OCI-LY1 (cell line): ENCODE measurements around the gene HOXC10.

Experiments
- H2AFZ ChIP-seq: fragments of 200-600 bp; sonication (generic), shearing (Covaris generic); 2 replicates; pipeline ENCODE4 v1.6.0; 2014; ENCODE audit warnings: antibody characterized with exemption, mild to moderate bottlenecking, low read length
- H3F3A ChIP-seq: fragments of 200-600 bp; sonication (generic), shearing (Covaris generic); 2 replicates; pipeline ENCODE4 v1.6.0; 2014; ENCODE audit warnings: mild to moderate bottlenecking, antibody characterized with exemption, low read length, moderate library complexity; ENCODE audit not compliant: insufficient read depth
- H3K27ac ChIP-seq: fragments of 200-600 bp; sonication (generic); 2 replicates; pipeline ENCODE4 v1.5.1; 2014; ENCODE audit warnings: low read length, mixed run types, mild to moderate bottlenecking, low read depth; ENCODE audit not compliant: poor library complexity, severe bottlenecking
- H3K27me3 ChIP-seq: fragments of 200-600 bp; sonication (generic); 2 replicates; pipeline ENCODE4 v1.6.0; 2014; ENCODE audit warnings: antibody characterized with exemption, mild to moderate bottlenecking, low read length, moderate library complexity; ENCODE audit not compliant: insufficient read depth
- H3K36me3 ChIP-seq: fragments of 200-600 bp; sonication (generic); 2 replicates; pipeline ENCODE4 v1.6.1; 2014; ENCODE audit warnings: mild to moderate bottlenecking, antibody characterized with exemption, low read length, moderate library complexity, mixed read lengths; ENCODE audit not compliant: insufficient read depth
- H3K4me1 ChIP-seq: fragments of 200-600 bp; sonication (generic); 2 replicates; pipeline ENCODE4 v1.5.1; 2014; ENCODE audit warnings: mild to moderate bottlenecking, low read length, moderate library complexity; ENCODE audit not compliant: insufficient read depth, severe bottlenecking
- H3K4me2 ChIP-seq: fragments of 200-600 bp; sonication (generic), shearing (Covaris generic); 2 replicates; pipeline ENCODE4 v1.6.1; 2014; ENCODE audit warnings: low read length
- H3K4me3 ChIP-seq: fragments of 200-600 bp; sonication (generic); 2 replicates; pipeline ENCODE4 v1.5.1; 2014; ENCODE audit warnings: low read length, low read depth, mild to moderate bottlenecking, mixed read lengths; ENCODE audit not compliant: poor library complexity, severe bottlenecking
- H3K79me2 ChIP-seq: fragments of 200-600 bp; shearing (Covaris generic); 2 replicates; pipeline ENCODE4 v1.6.1; 2016; ENCODE audit warnings: mixed run types, low read length, mixed read lengths; ENCODE audit not compliant: insufficient read depth
- H3K9ac ChIP-seq: fragments of 200-600 bp; sonication (generic), shearing (Covaris generic); 2 replicates; pipeline ENCODE4 v1.6.1; 2014; ENCODE audit warnings: mild to moderate bottlenecking, low read length, mixed read lengths
- H3K9me2 ChIP-seq: fragments of 200-600 bp; sonication (generic), shearing (Covaris generic); 2 replicates; pipeline ENCODE4 v1.6.1; 2014; ENCODE audit warnings: low read depth, mild to moderate bottlenecking, low read length, mixed read lengths
- H3K9me3 ChIP-seq: fragments of 200-600 bp; shearing (Covaris generic); 2 replicates; pipeline ENCODE4 v1.6.1; 2014; ENCODE audit warnings: low read length, mixed read lengths
- H4K20me1 ChIP-seq: fragments of 200-600 bp; sonication (generic), shearing (Covaris generic); 2 replicates; pipeline ENCODE4 v1.6.0; 2016; ENCODE audit warnings: mild to moderate bottlenecking, low read length; ENCODE audit not compliant: insufficient read depth
- EZH2 ChIP-seq: fragments of 200-600 bp; sonication (generic), shearing (Covaris generic); IDR thresholded peaks from 2 replicates; pipeline ENCODE4 v1.8.0; 2017; ENCODE audit warnings: borderline replicate concordance, mixed run types, mild to moderate bottlenecking, antibody characterized with exemption, low read length, moderate library complexity, mixed read lengths
- TF ChIP-seq, protein P1 (sequence below): fragments of 200-600 bp; sonication (generic), shearing (Covaris generic); IDR thresholded peaks from 2 replicates; pipeline ENCODE4 v1.5.1; 2017; ENCODE audit warnings: mild to moderate bottlenecking, antibody characterized with exemption, low read length, moderate library complexity, mixed read lengths

HOXC10 gene

DNA sequence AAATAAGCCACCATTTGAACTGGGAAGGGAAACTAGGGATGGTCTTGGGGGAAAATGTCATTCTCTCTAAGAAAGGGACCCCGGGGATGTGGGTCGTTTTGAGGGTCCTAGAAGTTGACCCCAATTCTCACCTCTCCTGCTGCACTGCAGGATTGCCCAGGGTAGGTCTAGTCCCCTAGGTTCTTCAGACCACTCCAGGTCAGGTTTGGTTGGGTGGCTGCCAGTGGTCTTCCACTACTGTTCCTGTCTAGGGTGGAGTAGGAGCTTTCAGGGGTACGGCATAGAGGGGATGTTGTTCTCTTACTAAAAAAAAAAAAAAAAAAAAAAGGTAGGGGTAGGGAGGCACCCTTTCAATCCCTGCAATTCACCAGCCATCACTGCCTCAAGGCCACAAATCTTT, 31.1 kb downstream of the HOXC10 start:
- no peaks in the 10 kb centered on the region for H3K79me2 ChIP-seq
- H3K9ac ChIP-seq = no peak overlapping the region
- H3K4me3 ChIP-seq = no peak overlapping the region
- peaks cover 6% of the 10 kb centered on the region; the same call in 1 of the 2 replicates for H3K27me3 ChIP-seq
- no peaks in the 10 kb centered on the region for H3K9me3 ChIP-seq
- no peaks in the 10 kb centered on the region for H3K9me2 ChIP-seq
- H2AFZ ChIP-seq = no peak overlapping the region
- H4K20me1 ChIP-seq = no peaks in the 10 kb centered on the region
- peaks cover 22% of the 10 kb centered on the region for H3K4me1 ChIP-seq
- no peak overlapping the region for H3K4me2 ChIP-seq
- no peaks in the 10 kb centered on the region for H3F3A ChIP-seq
- no peak for TF ChIP-seq EZH2
- TF ChIP-seq, protein P1, sequence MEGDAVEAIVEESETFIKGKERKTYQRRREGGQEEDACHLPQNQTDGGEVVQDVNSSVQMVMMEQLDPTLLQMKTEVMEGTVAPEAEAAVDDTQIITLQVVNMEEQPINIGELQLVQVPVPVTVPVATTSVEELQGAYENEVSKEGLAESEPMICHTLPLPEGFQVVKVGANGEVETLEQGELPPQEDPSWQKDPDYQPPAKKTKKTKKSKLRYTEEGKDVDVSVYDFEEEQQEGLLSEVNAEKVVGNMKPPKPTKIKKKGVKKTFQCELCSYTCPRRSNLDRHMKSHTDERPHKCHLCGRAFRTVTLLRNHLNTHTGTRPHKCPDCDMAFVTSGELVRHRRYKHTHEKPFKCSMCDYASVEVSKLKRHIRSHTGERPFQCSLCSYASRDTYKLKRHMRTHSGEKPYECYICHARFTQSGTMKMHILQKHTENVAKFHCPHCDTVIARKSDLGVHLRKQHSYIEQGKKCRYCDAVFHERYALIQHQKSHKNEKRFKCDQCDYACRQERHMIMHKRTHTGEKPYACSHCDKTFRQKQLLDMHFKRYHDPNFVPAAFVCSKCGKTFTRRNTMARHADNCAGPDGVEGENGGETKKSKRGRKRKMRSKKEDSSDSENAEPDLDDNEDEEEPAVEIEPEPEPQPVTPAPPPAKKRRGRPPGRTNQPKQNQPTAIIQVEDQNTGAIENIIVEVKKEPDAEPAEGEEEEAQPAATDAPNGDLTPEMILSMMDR = no peak
- no peaks in the 10 kb centered on the region for H3K36me3 ChIP-seq
- H3K27ac ChIP-seq = no peak overlapping the region

DNA sequence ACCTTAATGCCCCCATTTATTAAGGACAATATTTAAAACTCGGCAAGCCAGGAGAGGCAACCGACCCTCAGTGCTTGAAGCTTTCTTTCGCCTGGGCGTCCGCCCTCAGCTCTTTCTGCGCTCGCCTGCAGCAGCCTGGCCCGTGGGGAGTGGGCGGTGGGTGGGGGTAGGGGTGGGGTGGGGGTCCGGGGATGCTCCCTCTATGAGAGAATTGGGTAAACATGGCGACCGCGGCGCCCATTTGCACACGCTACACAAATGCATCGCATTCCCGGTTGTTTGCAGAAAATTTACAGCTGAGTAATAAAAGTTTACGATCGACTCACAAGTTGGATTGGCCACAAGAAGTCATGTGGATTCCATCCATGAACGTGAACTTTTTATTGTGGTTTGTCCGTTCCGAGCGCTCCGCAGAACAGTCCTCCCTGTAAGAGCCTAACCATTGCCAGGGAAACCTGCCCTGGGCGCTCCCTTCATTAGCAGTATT, 31.6 kb downstream of the HOXC10 start:
- no peak overlapping the region for H3K27ac ChIP-seq
- peaks cover 6% of the 10 kb centered on the region; the same call in 1 of the 2 replicates for H3K27me3 ChIP-seq
- H3K36me3 ChIP-seq = no peaks in the 10 kb centered on the region
- H3K9me3 ChIP-seq = no peaks in the 10 kb centered on the region
- no peak overlapping the region for H3K9ac ChIP-seq
- H4K20me1 ChIP-seq = no peaks in the 10 kb centered on the region
- H3K4me3 ChIP-seq = no peak overlapping the region
- TF ChIP-seq, protein P1 = no peak
- no peak for TF ChIP-seq EZH2
- no peaks in the 10 kb centered on the region for H3K9me2 ChIP-seq
- no peaks in the 10 kb centered on the region for H3K79me2 ChIP-seq
- H2AFZ ChIP-seq = no peak overlapping the region
- H3K4me1 ChIP-seq = peaks cover 22% of the 10 kb centered on the region
- H3K4me2 ChIP-seq = no peak overlapping the region
- H3F3A ChIP-seq = no peaks in the 10 kb centered on the region

GRCh38 chr12:54017027-54017788, 32.3 kb downstream of the HOXC10 start:
- peak overlapping the region; percentile 78 for H2AFZ ChIP-seq
- no peaks in the 10 kb centered on the region for H3F3A ChIP-seq
- no peaks in the 10 kb centered on the region for H3K9me2 ChIP-seq
- no peak overlapping the region for H3K27ac ChIP-seq
- no peaks in the 10 kb centered on the region for H3K36me3 ChIP-seq
- H3K4me3 ChIP-seq = peak overlapping the region; percentile 70
- H3K9me3 ChIP-seq = no peaks in the 10 kb centered on the region
- peaks cover 22% of the 10 kb centered on the region for H3K4me1 ChIP-seq
- TF ChIP-seq, protein P1 = no peak
- TF ChIP-seq EZH2 = no peak
- H3K4me2 ChIP-seq = peak overlapping the region; percentile 87
- peaks cover 9% of the 10 kb centered on the region; the same call in 1 of the 2 replicates for H3K27me3 ChIP-seq
- H3K9ac ChIP-seq = peak overlapping the region; percentile 71
- H4K20me1 ChIP-seq = no peaks in the 10 kb centered on the region
- H3K79me2 ChIP-seq = no peaks in the 10 kb centered on the region
